Spleen (tissue), 11 donors: ENCODE results near the gene CDH26. TPM values are rescaled to one million over a fixed set of nuclear protein-coding genes. Genes with fewer than 3 reads are reported as not detected.
A peak's percentile ranks its signal among the peaks of the same experiment; 100 is the strongest.

Experiments used
- DNase-seq: peaks from one replicate; pipeline ENCODE4 v3.0.0-alpha.2; 2020
- H3K27ac ChIP-seq, 8 donors: fragments of 200-600 bp; sonication (generic) in 7 of 8; 1 replicate in 4 of 8; 2 replicates in 4 of 8; pipeline versions ENCODE4 v1.5.0 to v1.8.0; 2016 to 2021; ENCODE audit warnings: inconsistent platforms in 4 of 8, mild to moderate bottlenecking in 4 of 8, moderate library complexity in 1 of 8
- H3K27me3 ChIP-seq, 7 donors: fragments of 200-600 bp; sonication (generic) in 6 of 7; replicated peaks in 1 of 7; 1 replicate in 4 of 7; 2 replicates in 3 of 7; pipeline versions ENCODE4 v1.5.0 to v1.8.0; 2016 to 2021; ENCODE audit warnings: inconsistent platforms in 3 of 7, mild to moderate bottlenecking in 1 of 7
- H3K36me3 ChIP-seq, 6 donors: fragments of 200-600 bp; sonication (generic) in 5 of 6; 1 replicate in 4 of 6; 2 replicates in 2 of 6; pipeline versions ENCODE4 v1.5.0 to v1.8.0; 2016 to 2021; ENCODE audit warnings: inconsistent platforms in 2 of 6
- H3K4me1 ChIP-seq, 6 donors: fragments of 200-600 bp; sonication (generic) in 5 of 6; 1 replicate in 3 of 6; 2 replicates in 3 of 6; pipeline versions ENCODE4 v1.5.0 to v1.8.0; 2016 to 2021; ENCODE audit warnings: inconsistent platforms in 3 of 6
- H3K4me3 ChIP-seq, 8 donors: fragments of 200-600 bp; sonication (generic) in 7 of 8; 1 replicate in 4 of 8; 2 replicates in 4 of 8; pipeline versions ENCODE4 v1.5.0 to v1.8.0; 2016 to 2021; ENCODE audit warnings: inconsistent platforms in 4 of 8, mild to moderate bottlenecking in 4 of 8, moderate library complexity in 2 of 8
- H3K9me3 ChIP-seq, 8 donors: fragments of 200-600 bp; sonication (generic) in 7 of 8; 1 replicate in 4 of 8; 2 replicates in 4 of 8; pipeline versions ENCODE4 v1.5.0 to v1.8.0; 2016 to 2021; ENCODE audit warnings: inconsistent platforms in 4 of 8
- CTCF ChIP-seq, 11 experiments: fragments of 200-600 bp in 7 of 11; fragments of 450-650 bp in 4 of 11; sonication (generic) in 4 of 11; IDR thresholded peaks in 8 of 11; conservative IDR thresholded peaks in 3 of 11; 1 replicate in 7 of 11; 2 replicates in 4 of 11; pipeline versions ENCODE4 v1.4.0 to v1.8.0; 2016 to 2021; ENCODE audit warnings: antibody characterized with exemption in 11 of 11, inconsistent platforms in 4 of 11, mild to moderate bottlenecking in 1 of 11
- POLR2A ChIP-seq, 3 donors: fragments of 450-650 bp; IDR thresholded peaks; one replicate each; pipeline ENCODE4 v1.5.1; 2017; ENCODE audit warnings: antibody characterized with exemption in 3 of 3, mild to moderate bottlenecking in 1 of 3
- POLR2AphosphoS5 ChIP-seq, 3 donors: sonication (generic); formaldehyde crosslinking; IDR thresholded peaks; one replicate each; pipeline ENCODE4 v1.5.1; 2017; ENCODE audit warnings: antibody characterized with exemption in 3 of 3
- WGBS, 5 donors: extraction: QIAGEN DNeasy Blood & Tissue Kit in 3 of 5; methylation state at CpG; one replicate each; pipeline versions ENCODE4 v1.1.5 to v1.1.7; 2013 to 2018; 5-methylcytosine and 5-hydroxymethylcytosine counted together
- intact Hi-C: fragments of 100-400 bp; cut with DNase I; formaldehyde crosslinking; loops from one replicate; pipeline ENCODE4 v1.15.0; 2023; ENCODE audit warnings: low total_unique reads
- polyA plus RNA-seq, 3 donors: library from polyadenylated mRNA; stranded (reverse); fragments of 200-250 nt; gene quantifications; one replicate each; pipeline ENCODE4 v1.2.1, GENCODE V29; 2013
- total RNA-seq, 7 donors: library from RNA; depleted of rRNA in 3 of 7; stranded (reverse); fragments of >200 nt in 3 of 7; fragmentation: NEBNext Ultra II Directional in 4 of 7; extraction: Animal tissue kit (Norgen Biotek cat#: 25700) in 4 of 7; gene quantifications; one replicate each; pipeline versions ENCODE4 v1.1.0 to v1.2.1, GENCODE V29; 2016 to 2021
- donor health status: healthy with polysubstance abuse.
- donor health status: DM: no; HTN: no; CAD: no; lungs with moderate emphysema.
- donor health status: DM: no; HTN: no; CAD: no.
- donor health status: Bipolar disorder and iron deficiency.
- donor health status: healthy.
- donor health status: DM: no; HTN: no; CAD: no.
- donor health status: DM: yes; HTN: yes; CAD: no.

CDH26 gene
- total and polyA plus RNA-seq, 10 donors, result 0.70 to 6.2 (median 2.0) TPM

DNA sequence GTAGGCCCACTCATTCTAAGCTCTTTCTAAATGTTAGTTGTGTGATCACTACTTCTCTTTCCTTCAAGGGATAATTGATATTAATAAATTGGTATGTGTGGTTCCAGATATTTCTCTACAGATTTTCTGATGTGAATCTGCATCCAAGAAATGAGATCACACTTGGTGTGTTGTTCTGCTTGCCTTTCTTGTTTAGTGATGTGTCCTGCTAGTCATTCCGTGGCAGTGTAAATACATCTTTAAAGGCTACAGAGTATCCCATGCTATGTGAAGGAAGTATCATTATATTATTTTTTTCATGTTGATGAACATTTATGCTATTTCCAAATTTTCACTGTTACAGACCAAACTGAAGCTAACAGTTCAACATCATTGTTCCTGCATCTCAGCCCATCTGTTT, 13.2 kb downstream of the CDH26 start:
- 84 to 95% (median 90%) methylated on average over 1 of the region's 1 CpG for WGBS, 5 donors
- Histone ChIP-seq H3K4me3 (no peak overlapping the region), H3K36me3 (no peaks in the 10 kb centered on the region), H3K9me3 (no peaks in the 10 kb centered on the region), H3K27ac (peak overlapping the region in 1 of 8 donors; percentile 51), H3K4me1 (no peaks in the 10 kb centered on the region), H3K27me3 (no peaks in the 10 kb centered on the region)
- intact Hi-C loops, result no loop called here
- no peak for DNase-seq
- TF ChIP-seq POLR2AphosphoS5 (IDR thresholded peaks at IDR 0.05) (no peak), POLR2A (IDR thresholded peaks at IDR 0.05) (no peak), CTCF (IDR thresholded peaks at IDR 0.05 in 8 of 11, conservative IDR thresholded peaks at IDR 0.05 in 3 of 11) (no peak)

DNA sequence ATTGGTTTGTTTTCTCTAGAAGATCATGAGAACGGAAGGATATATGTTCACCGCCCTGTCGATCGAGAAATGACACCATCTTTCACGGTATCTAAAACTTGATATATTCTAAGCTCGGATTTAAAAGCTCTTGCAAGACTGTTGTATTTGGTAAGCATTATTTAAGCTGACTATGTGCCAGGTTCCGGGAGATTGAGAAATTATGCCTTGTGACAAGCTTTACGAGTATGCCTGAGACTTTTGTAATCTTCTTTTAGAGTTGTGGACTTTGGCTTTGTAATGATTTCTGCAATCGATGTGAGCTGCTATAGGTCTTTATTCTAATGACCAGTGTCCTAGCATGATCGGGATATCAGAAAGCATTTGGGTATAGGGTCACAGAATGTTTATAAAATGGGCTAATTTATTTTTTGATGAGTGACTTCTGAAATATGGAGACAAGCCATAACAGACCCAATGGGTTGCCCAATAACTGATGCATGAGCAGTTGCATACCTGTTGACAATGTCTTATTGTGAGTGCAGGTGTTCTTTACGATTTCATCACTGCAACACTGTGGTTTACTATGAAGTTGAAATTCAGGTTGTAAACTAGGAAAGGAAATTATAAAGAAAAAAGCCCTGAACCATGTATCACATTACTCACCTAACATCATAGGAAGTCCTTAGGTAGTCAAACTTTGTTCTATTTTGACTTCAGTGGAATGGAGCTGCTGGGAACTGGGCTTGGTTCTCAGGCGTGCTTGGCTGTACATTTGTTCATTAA, 14.0 kb downstream of the CDH26 start:
- Histone ChIP-seq H3K4me3 (no peak overlapping the region), H3K27ac (peak overlapping the region in 4 of 8 donors; percentile 38 to 51 (median 42)), H3K4me1 (no peaks in the 10 kb centered on the region), H3K27me3 (no peaks in the 10 kb centered on the region), H3K36me3 (no peaks in the 10 kb centered on the region), H3K9me3 (no peaks in the 10 kb centered on the region)
- intact Hi-C loops, result no loop called here
- DNase-seq, result no peak
- 63 to 92% (median 81%) methylated on average over 12 of the region's 12 CpGs for WGBS, 5 donors
- no peak for TF ChIP-seq CTCF (IDR thresholded peaks at IDR 0.05 in 8 of 11, conservative IDR thresholded peaks at IDR 0.05 in 3 of 11)
- TF ChIP-seq POLR2A (IDR thresholded peaks at IDR 0.05), result no peak
- no peak for TF ChIP-seq POLR2AphosphoS5 (IDR thresholded peaks at IDR 0.05)

GRCh38 chr20:59976156-59976782, 18.0 kb downstream of the CDH26 start:
- no peak for TF ChIP-seq POLR2AphosphoS5 (IDR thresholded peaks at IDR 0.05)
- no peak for TF ChIP-seq CTCF (IDR thresholded peaks at IDR 0.05 in 8 of 11, conservative IDR thresholded peaks at IDR 0.05 in 3 of 11)
- no peak for TF ChIP-seq POLR2A (IDR thresholded peaks at IDR 0.05)
- H3K4me1 ChIP-seq, result no peaks in the 10 kb centered on the region
- intact Hi-C loops, result no loop called here
- no peaks in the 10 kb centered on the region for H3K27me3 ChIP-seq
- no peaks in the 10 kb centered on the region for H3K9me3 ChIP-seq
- no peak overlapping the region for H3K27ac ChIP-seq
- H3K36me3 ChIP-seq, result no peaks in the 10 kb centered on the region
- WGBS, 5 donors, result 86 to 91% (median 91%) methylated on average over 6 of the region's 6 CpGs
- no peak overlapping the region for H3K4me3 ChIP-seq
- DNase-seq, result no peak

- H3K4me1 ChIP-seq, result no peaks in the 10 kb centered on the region
- H3K36me3 ChIP-seq, result no peaks in the 10 kb centered on the region
- WGBS, 5 donors, result 84 to 95% (median 92%) methylated on average over 9 of the region's 9 CpGs
- no peak overlapping the region for H3K27ac ChIP-seq
- H3K4me3 ChIP-seq, result no peak overlapping the region
- intact Hi-C loops, result no loop called here
- DNase-seq, result no peak
- TF ChIP-seq POLR2A (IDR thresholded peaks at IDR 0.05), result no peak
- no peak for TF ChIP-seq POLR2AphosphoS5 (IDR thresholded peaks at IDR 0.05)
- no peak for TF ChIP-seq CTCF (IDR thresholded peaks at IDR 0.05 in 8 of 11, conservative IDR thresholded peaks at IDR 0.05 in 3 of 11)
- no peaks in the 10 kb centered on the region for H3K27me3 ChIP-seq
- no peaks in the 10 kb centered on the region for H3K9me3 ChIP-seq
Observed at GRCh38 chr20:59977086-59977485, 18.9 kb downstream of the CDH26 start.
